Measurements from ENCODE around the gene RPUSD4. TPM values are rescaled to one million over a fixed set of nuclear protein-coding genes. Genes with fewer than 3 reads are reported as not detected.
A peak's percentile ranks its signal among the peaks of the same experiment; 100 is the strongest.
"Not testable (repeated sequence)": the region's sequence is repeated elsewhere in the genome, so short reads cannot be mapped to it uniquely, and the experiment has no call there.

The RPUSD4 gene, protein sequence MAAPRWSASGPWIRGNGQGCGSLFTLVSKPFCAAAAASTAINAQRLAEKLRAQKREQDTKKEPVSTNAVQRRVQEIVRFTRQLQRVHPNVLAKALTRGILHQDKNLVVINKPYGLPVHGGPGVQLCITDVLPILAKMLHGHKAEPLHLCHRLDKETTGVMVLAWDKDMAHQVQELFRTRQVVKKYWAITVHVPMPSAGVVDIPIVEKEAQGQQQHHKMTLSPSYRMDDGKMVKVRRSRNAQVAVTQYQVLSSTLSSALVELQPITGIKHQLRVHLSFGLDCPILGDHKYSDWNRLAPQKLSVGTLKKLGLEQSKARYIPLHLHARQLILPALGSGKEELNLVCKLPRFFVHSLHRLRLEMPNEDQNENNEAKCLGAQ
- total RNA-seq = 22.0 and 26.2 TPM in 2 replicates

DNA sequence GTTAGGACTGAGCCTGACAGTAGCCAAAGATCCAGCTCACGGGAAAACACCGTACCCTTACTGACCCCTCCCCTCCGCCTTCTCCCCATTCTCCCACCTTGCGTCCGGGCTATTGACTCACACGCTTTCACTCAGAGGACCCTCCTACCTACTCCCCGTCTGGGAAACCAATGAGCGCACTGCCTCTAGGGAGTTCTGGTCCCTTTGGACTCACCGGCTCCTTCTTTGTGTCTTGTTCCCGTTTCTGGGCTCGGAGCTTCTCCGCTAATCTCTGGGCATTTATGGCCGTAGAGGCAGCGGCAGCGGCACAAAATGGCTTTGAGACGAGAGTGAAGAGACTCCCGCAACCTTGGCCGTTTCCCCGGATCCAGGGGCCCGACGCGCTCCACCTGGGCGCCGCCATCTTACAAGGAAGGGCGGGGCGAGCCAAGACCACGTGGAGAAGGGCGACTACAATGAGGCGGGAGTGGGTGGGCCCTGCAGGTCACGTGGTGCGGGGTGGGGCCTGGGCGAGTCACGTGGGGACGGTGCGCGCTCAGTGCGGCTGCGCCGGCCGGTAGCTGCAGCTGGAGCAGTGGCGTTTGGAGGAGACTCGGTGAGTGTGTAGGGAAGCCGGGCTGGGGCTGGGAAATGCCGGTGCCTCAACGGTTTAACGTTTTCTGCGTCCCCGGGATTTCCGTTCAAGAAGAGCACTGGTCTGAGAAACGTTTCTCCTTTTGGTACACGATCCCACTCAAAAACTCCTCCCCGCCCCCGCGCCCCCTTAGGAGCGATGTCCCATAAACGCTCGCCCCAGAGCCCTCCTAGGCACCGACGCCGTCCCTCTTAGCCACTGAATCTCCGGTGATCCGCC is at the start of gene RPUSD4, which contains the start of gene FAM118B:
Gene RPUSD4, minus strand, starts transcription at position 415 of the 853 bp plus-strand sequence. Its CDS starts 12 bp downstream, at position 403.
Gene FAM118B, plus strand, starts transcription at position 547 of the 853 bp plus-strand sequence. CDS start 23,220 bp downstream, outside the sequence.
- peak; percentile 98 for DNase-seq (ENCODE audit: low read depth in 2 of 2)

DNA sequence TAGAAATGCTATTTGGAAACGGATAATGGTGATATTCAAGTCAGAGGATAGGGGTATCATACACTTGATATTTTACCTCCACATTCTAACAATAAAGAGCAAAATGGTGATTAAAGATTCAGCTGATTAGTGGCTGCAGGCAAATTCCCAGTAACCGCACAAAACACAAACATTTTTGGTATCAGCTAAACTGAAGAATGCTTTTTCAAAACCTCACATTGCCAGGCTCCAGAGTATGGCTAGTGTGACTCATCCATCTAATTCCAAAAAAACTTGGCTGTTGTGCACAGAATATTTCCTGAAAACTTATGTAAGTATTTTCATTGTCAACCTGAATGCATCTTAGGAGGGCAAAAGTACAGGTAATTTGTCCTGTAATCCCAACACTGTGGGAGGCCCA is 46.3 kb upstream of the RPUSD4 start:
- peak in 1 of 2 donors; percentile 14 for DNase-seq (ENCODE audit: low read depth in 2 of 2)

DNA sequence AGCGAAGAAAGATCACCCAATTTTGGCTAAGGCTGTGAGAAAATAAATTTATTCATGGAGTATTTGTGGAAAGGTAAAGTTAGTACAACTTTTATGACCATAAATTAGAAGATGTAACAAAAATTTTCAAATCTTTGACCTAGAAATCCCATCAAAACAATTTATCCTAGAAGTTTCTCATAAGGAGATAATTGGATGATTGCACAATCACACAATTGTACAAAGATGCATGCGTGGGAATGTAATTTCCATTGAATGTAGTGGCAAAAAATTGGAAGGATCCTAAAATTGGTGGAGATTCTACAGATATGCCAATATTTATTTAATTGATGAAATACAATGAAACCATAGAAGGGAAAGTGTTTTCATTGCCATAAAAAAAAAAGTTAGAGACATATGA is 45.7 kb upstream of the RPUSD4 start:
- no peak for DNase-seq (ENCODE audit: low read depth in 2 of 2)

DNA sequence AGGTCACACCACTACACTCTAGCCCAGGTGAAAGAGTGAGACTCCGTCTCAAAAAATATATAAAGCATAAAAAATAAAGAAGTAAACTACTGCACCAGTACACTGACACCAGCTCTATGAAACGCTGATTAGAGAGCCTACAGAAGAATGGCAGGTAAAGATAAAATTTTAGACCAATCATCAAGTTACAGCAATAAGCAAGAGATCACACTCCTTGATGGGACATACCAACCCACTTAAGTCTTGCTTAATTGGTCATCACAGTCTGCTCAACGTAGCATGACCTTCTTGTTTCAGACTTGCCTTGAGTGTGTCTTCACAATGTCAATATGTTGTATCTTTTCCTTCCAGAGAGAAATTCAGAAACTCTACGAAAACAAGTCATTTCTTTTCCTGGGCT is 44.8 kb upstream of the RPUSD4 start:
- no peak for DNase-seq (ENCODE audit: low read depth in 2 of 2)

DNA sequence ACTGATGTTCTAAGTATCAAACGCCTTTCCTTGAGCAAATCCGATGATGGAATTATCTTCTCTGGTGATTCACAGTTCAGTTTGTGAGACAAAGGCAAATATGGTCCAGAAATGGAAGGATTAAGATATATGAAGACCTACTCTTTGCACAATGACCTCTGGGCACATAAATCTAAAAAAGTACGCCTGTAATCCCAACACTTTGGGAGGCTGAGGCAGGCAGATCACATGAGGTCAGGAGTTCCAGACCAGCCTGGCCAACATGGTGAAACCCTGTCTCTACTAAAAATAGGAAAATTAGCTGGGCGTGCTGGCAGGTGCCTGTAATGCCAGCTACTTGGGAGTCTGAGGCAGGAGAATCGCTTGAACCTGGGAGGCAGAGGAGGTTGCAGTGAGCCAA is 44.1 kb upstream of the RPUSD4 start:
- not testable (repeated sequence) for DNase-seq (ENCODE audit: low read depth in 2 of 2)

DNA sequence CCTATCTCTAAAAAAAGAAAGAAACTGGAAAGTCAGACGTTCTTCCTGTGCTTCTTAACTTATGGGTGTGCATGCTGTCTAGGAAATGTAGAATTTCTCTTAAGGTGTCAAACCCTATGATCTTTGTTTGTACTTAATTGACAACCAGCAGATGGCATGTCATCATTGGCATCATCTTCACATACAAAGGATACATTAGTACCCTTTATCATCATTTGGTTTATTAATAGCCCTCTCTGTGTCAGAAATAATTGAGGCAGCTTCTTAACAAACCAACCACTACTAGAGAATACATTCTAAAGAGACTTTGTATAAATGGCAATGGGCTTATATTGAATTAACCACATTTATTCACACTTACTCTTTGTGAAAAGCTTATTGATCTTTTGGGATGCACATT is 43.4 kb upstream of the RPUSD4 start:
- DNase-seq (ENCODE audit: low read depth in 2 of 2) = no peak

DNA sequence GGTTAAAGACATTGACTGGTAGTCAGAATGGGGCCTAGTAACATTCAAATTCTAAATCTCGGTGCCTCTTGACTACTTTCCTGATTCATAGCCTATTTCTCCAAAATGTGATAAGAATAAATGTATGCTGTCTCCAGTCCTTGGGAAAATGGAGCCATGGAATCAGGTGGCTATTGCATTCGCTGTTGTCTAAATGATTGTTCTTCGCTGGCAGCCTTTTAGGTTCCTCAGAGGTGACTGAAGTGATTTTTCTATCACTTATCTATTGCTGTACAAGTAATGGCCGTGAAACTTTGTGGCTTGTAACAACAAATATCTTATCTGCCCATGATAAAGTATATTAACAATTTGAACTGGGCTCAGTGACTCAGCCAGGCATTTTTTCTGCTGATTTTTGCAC is 41.8 kb upstream of the RPUSD4 start:
- DNase-seq (ENCODE audit: low read depth in 2 of 2) = no peak

DNA sequence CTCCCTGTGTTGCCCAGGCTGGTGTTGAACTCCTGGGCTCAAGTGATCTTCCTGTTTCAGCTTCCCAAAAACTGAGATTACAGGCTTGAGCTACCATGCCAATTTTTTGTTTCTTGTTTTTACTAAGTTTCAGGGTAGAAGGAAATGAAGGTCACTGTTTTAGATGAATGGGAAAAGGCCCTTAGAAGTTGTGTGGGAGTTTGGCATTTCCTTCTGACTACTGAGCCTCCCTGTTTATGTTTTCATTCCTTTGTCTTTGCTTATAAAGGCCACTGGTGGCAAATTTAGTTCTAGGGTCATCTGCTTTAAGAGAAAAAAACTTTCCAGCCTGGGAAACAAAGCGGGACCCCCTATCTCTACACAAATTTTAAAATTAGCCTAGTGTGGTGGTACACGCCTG is 35.2 kb upstream of the RPUSD4 start:
- peak; percentile 36 to 78 for DNase-seq (ENCODE audit: low read depth in 2 of 2)

DNA sequence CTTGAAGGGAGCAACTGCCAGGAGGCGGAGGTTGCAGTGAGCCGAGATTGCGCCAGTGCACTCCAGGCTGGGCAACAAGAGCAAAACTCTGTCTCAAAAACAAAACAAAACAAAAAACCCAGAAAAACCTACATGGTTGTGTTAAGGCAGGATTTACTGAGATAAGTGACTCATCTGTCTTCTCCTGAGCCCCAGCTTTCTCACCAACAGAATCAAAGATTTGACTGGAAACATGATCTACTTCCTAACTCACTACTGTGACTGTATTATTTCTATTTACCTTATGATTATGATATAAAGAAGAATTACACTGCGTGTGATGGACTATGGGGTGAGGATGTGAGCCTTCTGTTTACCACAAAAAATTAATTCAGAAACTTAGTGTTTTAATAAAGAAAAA is 21.9 kb upstream of the RPUSD4 start:
- DNase-seq (ENCODE audit: low read depth in 2 of 2) = peak in 1 of 2 donors; percentile 51

DNA sequence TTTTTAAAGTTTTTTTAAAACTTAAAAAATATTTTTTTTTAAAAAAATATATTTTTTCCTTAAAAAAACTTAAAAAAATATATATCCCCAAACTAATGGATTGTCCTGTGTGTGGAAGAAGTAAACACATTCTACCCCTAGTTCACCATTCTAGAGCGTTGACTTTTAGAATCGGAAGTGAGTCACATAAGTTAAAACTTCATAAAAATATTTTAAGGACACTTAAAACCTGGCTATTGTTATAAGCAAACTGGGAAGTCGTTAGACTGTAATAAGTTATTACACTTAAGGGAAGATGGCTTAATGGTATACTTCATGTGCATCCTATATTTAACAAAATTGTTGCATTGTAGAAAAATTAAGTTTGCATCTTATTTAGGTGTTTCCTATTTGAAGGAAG is 21.2 kb upstream of the RPUSD4 start:
- no peak for DNase-seq (ENCODE audit: low read depth in 2 of 2)

DNA sequence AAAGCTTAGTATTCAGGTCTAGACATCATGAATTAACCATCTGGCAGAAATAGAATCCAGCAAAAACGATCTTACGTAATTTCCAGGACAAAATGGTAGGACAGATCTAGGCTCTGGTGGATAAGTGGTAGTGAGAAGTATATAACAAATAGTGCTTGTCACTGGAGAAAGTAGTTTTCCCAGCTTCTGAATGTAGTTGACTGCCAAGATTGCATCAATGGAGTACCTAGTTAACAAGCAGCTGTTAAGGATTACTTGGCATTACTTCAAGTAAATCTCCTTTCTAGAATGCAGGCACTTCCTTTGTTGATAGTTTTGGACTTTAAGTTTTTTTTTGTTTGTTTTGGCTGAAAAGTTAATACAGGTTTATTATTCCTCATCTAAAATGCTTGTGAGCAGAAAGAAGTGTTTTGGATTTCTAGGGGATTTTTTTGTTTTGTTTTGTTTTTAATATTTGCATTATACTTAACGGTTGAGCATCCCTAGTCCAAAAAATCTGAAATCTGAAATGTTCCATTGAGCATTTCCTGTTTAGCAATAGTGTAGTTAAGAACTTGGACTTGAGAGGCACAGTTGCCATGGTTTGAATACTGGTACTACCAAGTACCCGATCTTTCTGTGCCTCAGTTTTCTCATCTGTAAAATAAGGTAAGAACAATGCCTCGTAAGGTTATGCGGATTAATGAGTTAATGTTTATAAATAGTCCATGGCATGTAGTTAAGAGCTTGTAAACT is 20.4 kb upstream of the RPUSD4 start:
- DNase-seq (ENCODE audit: low read depth in 2 of 2) = peak; percentile 29 to 87

DNA sequence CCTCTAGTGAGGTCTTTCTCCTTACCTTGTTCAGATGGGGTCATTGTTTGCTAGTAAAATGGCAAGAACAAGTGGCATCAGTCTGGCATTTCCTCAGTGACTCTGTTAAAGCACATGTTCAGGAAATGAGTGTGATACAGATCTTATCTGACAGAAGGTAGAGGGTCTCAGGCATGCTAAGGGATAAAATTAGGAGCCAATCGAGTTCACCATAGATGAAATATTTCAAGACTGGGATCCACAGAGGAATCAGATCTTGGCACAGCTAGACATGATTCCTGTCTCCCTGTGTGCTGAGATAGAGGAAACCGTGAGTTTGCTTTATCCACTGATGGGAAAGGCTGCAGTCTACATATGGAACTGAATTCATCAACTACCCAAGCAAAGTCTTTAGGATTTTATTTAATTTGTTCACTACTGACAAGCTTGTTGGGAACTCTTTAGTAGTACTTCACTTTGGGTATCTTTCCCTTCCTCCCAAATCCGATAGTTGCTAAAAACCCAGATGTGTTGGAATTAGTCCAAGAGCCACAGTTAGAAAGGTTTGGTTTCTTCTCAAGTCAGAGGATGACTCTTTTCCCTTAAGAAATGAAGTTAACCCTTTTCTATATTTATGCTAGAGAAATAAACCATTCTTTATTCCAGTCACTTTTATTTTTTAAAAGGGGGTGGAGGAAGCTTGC is 18.5 kb upstream of the RPUSD4 start:
- peak; percentile 5 to 50 for DNase-seq (ENCODE audit: low read depth in 2 of 2)

DNA sequence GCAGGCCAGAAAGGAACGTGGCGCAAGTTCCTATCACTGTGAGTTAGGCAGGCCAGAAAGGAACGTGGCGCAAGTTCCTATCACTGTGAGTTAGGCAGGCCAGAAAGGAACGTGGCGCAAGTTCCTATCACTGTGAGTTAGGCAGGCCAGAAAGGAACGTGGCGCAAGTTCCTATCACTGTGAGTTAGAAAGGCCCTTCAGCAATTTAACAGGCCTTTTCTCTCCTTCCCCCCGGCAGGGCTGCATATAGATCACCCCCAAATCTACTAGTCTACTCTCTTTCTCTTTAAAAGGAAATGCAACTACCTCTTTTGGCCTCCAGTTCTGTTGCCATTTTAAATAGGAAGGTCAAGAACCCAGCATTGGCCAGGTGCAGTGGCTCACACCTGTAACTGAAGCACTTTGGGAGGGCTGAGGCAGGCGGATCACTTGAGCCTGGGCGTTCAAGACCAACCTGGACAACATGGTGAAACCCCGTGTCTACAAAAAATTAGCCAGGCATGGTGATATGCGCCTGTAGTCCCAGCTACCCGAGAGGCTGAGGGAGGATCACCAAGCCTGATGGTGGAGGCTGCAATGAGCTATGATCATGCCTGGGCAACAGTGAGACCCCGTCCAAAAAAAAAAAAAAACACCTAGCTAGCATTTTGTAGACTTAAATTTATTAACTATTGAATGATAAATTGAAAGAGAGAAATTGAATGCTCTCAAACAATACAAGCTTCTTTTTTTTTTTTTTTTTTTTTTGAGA is 15.1 kb upstream of the RPUSD4 start:
- DNase-seq (ENCODE audit: low read depth in 2 of 2) = no peak

DNA sequence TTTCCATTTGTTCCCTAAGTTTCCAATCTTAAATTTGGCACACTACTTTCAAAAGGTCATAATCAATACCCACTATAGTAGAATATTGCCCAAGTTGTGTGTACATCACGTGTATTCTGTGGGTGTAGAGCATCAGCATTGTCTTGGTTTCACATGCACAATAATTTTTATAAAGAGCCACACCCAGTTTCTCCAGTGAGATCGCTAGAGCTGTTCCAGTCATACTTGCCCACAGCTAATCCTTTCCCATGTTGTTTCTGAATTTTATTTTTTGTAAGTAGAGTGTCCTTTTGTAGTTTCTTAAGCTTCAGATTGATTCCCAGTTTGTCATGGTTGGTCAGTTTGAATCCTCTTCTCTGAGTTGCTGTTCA is 13.8 kb upstream of the RPUSD4 start:
- DNase-seq (ENCODE audit: low read depth in 2 of 2) = no peak

DNA sequence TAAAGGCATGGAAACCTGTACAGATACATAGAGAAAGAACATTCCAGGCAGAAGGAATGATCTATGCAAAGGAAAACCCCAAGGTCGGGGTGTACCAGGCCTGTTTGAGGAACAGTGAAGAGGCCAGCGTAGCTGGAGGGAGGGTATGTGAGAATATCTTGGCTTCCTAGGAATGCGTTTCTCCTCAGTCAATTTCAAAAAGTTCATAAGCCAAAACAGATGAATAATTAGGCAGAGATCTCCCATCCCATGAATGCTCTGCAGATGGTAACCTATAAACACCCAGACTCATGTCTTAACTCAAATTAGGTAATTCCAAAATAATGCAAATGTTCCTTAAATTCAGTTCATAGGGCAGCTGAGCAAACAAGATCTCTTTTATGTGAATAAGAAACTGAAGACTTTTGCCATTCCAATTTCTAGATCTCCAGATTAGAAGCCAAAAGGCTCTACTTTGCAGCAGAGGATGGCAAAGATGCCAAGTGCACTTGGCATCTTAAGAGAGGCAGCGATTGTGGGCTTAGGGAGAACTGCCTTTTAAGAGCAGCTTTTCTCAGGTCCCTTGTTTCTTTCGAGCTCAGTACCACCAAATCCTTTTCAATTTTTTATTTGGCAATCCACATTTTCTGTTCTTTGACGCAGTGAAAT is 13.3 kb upstream of the RPUSD4 start:
- no peak for DNase-seq (ENCODE audit: low read depth in 2 of 2)

DNA sequence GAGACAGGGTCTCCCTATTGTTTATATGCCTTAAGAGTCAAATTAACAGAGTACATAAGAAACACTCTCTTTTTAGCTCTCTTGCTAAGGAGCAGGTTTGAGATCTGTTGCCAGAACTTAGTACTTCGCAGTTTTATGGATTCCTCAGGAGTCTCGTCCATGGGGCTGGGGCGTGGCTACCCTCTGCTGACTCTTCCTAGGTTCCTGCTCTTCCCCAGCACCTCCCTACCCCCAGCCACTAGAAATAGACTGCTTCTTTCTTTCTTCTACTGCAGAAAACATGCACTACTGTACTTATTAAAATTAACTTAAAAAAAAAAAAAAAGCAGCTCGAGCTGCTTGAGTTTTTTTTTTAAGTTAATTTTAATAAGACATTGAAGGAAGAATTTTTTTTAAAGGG is 8.1 kb upstream of the RPUSD4 start:
- no peak for DNase-seq (ENCODE audit: low read depth in 2 of 2)

DNA sequence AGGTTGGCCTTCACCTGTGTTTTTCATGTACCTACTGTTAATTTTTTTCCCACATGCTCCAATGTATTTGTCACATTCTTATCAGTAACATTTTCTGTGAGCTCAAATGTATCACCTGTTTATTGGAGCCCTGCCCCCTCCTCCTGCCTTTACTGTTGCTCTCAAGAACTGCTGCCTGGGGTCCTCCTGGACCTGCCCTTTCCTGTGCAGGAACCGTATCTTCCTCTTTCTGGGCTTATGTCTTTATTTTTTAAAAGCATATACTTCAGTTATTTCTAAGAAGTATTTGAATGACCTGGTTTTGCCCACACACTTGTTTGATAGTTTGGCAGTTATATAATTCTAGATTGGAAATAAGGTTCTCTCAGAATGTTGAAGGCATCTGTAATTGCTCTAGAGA is 6.0 kb upstream of the RPUSD4 start:
- DNase-seq (ENCODE audit: low read depth in 2 of 2) = no peak

DNA sequence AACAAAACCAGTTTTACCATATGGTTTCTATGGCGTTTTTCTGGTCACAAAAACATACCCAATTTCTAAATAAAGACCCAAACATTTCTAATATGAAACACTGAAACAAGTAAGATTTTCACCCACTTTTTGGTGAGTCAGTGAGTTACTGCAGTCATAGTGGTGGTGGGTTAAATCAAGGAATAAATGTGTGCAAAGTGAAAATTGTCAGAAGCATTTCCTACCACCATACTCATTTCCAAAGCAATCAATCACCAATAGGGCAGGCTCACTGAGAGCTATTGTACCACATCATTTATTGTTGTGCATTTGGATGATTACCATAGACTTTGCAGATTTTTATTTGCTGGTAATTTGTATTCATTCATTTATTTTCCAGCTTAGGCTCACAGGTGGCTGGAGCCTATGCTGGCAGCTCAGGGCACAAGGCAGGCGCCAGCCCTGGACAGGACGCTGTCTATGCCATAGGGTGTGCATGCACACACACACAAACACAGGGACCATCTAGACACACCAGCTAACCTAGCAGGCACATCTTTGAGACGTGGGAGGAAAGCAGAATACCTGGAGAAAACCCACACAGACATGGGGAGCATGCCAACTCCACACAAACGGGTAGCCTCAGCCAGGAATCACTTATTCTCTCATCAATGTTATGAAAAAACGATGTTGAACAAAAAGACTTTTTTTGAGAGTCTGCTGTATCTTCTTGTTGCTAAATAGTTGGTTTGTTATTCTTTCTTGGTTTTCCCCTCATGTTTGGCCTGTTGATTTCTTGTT is 5.3 kb upstream of the RPUSD4 start:
- DNase-seq (ENCODE audit: low read depth in 2 of 2) = no peak

DNA sequence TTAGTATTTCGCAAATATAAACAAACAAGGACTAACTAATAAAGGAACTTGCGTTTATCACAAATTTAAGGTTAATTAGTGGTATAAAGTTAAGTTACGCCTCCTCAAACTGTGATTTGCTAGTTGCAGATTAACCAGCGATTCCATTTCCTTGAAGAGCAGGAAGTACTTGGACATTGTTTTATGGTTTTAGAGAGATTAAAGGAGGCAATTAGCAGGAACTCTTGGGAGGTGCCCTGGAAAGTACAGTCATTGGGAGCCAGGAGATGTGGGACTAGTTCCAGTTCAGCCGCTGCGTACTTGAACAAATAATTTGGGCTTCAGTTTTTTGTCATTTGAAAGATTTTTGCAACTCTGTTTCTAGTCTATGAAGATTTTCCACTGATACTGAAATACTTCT is 3.4 kb upstream of the RPUSD4 start:
- peak in 1 of 2 donors; percentile 61 for DNase-seq (ENCODE audit: low read depth in 2 of 2)

Data from lung microvascular endothelial cell (primary cell).